BLaER1 treated with 17β-estradiol and CSF1 and Interleukin-3, amounts not matched to agents 10 nM and 100 nM (cell line): ENCODE results near the gene DCC.
A peak's percentile ranks its signal among the peaks of the same experiment; 100 is the strongest.

Source experiments
- H3K27ac ChIP-seq, 11 experiments: shearing (Covaris generic); formaldehyde crosslinking; 2 replicates each; pipeline ENCODE4 v1.8.1; 2022
- H3K27me3 ChIP-seq, 11 experiments: shearing (Covaris generic); formaldehyde crosslinking; 2 replicates each; pipeline ENCODE4 v1.8.1; 2022
- H3K36me3 ChIP-seq, 11 experiments: shearing (Covaris generic); formaldehyde crosslinking; 2 replicates each; pipeline ENCODE4 v1.8.1; 2022
- H3K4me1 ChIP-seq, 10 experiments: shearing (Covaris generic); formaldehyde crosslinking; 2 replicates each; pipeline ENCODE4 v1.8.1; 2022
- H3K4me2 ChIP-seq, 11 experiments: shearing (Covaris generic); formaldehyde crosslinking; 2 replicates each; pipeline ENCODE4 v1.8.1; 2022
- H3K4me3 ChIP-seq, 10 experiments: shearing (Covaris generic); formaldehyde crosslinking; 2 replicates each; pipeline ENCODE4 v1.8.1; 2022
- H3K9ac ChIP-seq, 11 experiments: shearing (Covaris generic); formaldehyde crosslinking; 2 replicates each; pipeline ENCODE4 v1.8.1; 2022
- H3K9me3 ChIP-seq, 11 experiments: shearing (Covaris generic); formaldehyde crosslinking; replicated peaks in 1 of 11; 2 replicates each; pipeline ENCODE4 v1.8.1; 2022
- H4K20me1 ChIP-seq, 11 experiments: shearing (Covaris generic); formaldehyde crosslinking; 2 replicates each; pipeline ENCODE4 v1.8.1; 2022
- Cebpa-rat ChIP-seq, 11 experiments: shearing (Covaris generic); IDR thresholded peaks; 2 replicates each; pipeline ENCODE4 v1.8.1; 2022

DCC gene

DNA sequence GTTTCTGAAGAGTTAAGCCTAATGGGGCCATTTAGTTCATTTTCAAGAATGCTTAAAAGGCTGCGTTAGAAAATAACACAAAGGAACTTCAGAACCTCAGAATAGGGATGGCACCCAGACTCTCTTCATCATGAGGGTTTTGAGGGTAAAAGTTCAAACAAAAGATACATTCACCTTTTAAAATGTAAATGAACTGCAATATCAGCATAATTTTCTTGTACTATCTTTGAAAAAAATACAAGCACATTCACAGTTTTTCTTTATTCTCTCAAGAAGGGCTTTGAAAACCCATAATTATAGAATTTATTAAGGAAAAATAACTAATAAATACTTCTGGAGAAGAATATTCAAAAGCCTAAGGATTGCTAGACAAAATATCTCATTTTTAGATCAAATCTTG, 791.0 kb downstream of the DCC start:
- H3K9ac ChIP-seq: no peak overlapping the region
- H3K9me3 ChIP-seq: no peaks in the 10 kb centered on the region
- H4K20me1 ChIP-seq: no peaks in the 10 kb centered on the region
- no peaks in the 10 kb centered on the region for H3K4me1 ChIP-seq
- H3K4me2 ChIP-seq: no peak overlapping the region
- no peak overlapping the region for H3K27ac ChIP-seq
- TF ChIP-seq Cebpa-rat (IDR thresholded peaks at IDR 0.05): no peak
- H3K27me3 ChIP-seq: no peaks in the 10 kb centered on the region; a peak in 1 of 22 replicates
- H3K36me3 ChIP-seq: no peaks in the 10 kb centered on the region
- no peak overlapping the region for H3K4me3 ChIP-seq

DNA sequence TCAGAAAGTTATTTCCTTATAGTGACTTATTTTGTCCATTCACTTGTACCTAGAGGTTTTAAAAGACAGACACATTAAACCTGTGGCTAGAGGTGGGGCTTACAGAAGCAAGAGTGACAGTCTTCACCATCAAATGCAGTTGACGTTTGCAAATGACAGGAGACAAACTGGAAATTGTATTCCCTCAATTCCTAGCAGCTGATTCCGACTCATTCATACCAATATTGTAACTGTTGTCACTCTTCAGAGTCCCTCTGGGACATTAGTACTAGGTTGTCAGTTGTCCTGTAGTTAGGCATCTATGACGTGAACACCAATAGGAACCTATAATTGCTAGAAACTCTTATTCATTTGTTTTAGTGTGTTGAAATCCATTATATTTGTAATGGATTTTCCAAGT, 794.7 kb downstream of the DCC start:
- H3K9me3 ChIP-seq: peaks cover 0 to 4% (median 0%) of the 10 kb centered on the region in 11 experiments; a peak in 3 of 22 replicates
- no peaks in the 10 kb centered on the region for H3K36me3 ChIP-seq
- H3K4me2 ChIP-seq: no peak overlapping the region
- H3K27ac ChIP-seq: no peak overlapping the region
- H4K20me1 ChIP-seq: no peaks in the 10 kb centered on the region
- peaks cover 0 to 13% (median 2%) of the 10 kb centered on the region in 10 experiments; a peak in 6 of 20 replicates for H3K4me1 ChIP-seq
- no peak overlapping the region for H3K4me3 ChIP-seq
- TF ChIP-seq Cebpa-rat (IDR thresholded peaks at IDR 0.05): no peak
- no peak overlapping the region for H3K9ac ChIP-seq
- no peaks in the 10 kb centered on the region; a peak in 1 of 22 replicates for H3K27me3 ChIP-seq

DNA sequence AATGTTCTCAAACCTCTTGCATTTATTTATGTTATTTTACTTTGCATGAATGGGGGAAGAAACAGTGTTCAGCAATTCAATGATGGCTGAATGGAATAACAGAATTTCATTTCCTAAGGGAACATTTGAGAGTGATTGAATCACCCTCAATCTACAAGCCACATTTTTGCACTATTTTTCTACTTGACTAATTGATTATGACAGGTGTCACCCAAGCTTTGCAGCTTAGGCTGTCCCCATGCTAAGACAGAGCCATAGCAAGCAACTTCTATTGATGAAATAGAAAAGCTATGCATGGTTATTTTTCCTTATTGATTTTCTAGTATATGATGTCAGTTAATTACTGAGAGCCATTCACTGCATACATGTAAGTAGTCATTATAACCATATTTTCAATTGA, 795.7 kb downstream of the DCC start:
- Histone ChIP-seq H3K27ac (no peak overlapping the region), H3K9me3 (peaks cover 0 to 4% (median 0%) of the 10 kb centered on the region in 11 experiments; a peak in 3 of 22 replicates), H3K4me2 (no peak overlapping the region), H4K20me1 (no peaks in the 10 kb centered on the region), H3K4me3 (no peak overlapping the region), H3K4me1 (peaks cover 0 to 13% (median 2%) of the 10 kb centered on the region in 10 experiments; a peak in 6 of 20 replicates), H3K27me3 (no peaks in the 10 kb centered on the region; a peak in 1 of 22 replicates), H3K36me3 (no peaks in the 10 kb centered on the region), H3K9ac (no peak overlapping the region)
- no peak for TF ChIP-seq Cebpa-rat (IDR thresholded peaks at IDR 0.05)

DNA sequence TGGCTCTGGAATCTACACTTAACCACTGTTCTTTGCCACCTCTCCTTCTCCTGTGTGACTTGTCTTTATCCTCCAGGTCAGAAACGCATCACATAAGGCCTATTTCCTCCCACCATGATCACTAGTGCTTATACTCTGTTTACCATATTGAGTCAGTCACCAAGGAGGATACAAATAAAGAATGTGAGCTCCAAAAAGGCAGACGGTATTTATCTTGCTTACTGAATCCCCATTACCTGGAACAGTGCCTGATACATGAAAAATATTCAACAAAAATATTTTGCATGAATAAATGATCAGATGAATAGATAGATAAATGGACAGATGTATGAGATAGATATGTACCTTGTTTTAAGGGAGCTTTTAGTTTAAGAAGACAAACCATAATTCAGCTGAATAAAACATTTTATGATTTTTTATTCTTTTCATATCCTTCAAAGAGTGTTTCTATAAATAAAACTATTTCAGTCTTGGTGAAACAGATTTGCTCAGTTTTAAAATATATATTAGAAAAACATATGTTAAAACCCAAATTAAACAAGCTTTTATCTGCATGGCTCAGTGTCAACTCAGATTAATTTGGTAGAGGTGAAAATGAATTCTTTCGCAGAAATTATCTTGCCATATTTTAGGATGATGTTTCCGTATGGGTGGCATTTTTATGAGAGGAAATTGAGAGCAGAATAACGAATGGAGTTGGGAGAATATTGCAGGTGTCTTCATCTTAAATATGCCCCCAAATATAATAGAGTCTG, 799.9 kb downstream of the DCC start:
- H3K9me3 ChIP-seq: peaks cover 0 to 5% (median 0%) of the 10 kb centered on the region in 11 experiments; a peak in 3 of 22 replicates
- no peak for TF ChIP-seq Cebpa-rat (IDR thresholded peaks at IDR 0.05)
- H3K4me2 ChIP-seq: peak overlapping the region in 3 of 11 experiments; percentile 2 to 36 (median 22); a peak in 2 of 22 replicates

DNA sequence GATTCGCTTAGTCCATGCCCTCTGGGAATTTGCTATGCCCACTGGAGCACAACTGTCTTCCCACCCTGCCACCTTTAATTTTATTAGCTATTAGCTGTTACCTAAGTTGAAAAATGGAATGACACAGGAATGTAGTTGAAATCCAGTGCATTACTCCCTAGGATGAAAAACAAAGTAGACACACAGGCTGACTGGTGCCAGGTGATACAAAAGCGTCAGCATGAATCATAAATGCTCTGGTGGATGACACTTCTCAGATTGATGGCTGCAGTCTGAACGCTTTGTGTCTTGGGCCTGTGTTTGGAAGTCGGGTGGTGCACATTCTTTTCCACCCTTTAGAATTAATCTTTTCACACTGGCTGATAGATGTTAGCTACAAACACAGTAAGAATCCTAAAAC, 802.0 kb downstream of the DCC start:
- H3K4me3 ChIP-seq: no peak overlapping the region
- no peak overlapping the region for H3K9ac ChIP-seq
- H3K27me3 ChIP-seq: no peaks in the 10 kb centered on the region
- H3K9me3 ChIP-seq: peaks cover 0 to 7% (median 0%) of the 10 kb centered on the region in 11 experiments; a peak in 6 of 22 replicates
- no peaks in the 10 kb centered on the region for H4K20me1 ChIP-seq
- no peak overlapping the region for H3K27ac ChIP-seq
- no peak overlapping the region for H3K4me2 ChIP-seq
- no peaks in the 10 kb centered on the region for H3K36me3 ChIP-seq
- H3K4me1 ChIP-seq: peaks cover 0 to 13% (median 2%) of the 10 kb centered on the region in 10 experiments; a peak in 6 of 20 replicates
- no peak for TF ChIP-seq Cebpa-rat (IDR thresholded peaks at IDR 0.05)

More for the DNA sequence above, 799.9 kb downstream of the DCC start:
- H3K4me3 ChIP-seq: no peak overlapping the region
- H4K20me1 ChIP-seq: no peaks in the 10 kb centered on the region
- H3K27ac ChIP-seq: no peak overlapping the region
- no peaks in the 10 kb centered on the region; a peak in 1 of 22 replicates for H3K27me3 ChIP-seq
- H3K9ac ChIP-seq: no peak overlapping the region
- H3K4me1 ChIP-seq: peaks cover 0 to 13% (median 2%) of the 10 kb centered on the region in 10 experiments; a peak in 6 of 20 replicates
- H3K36me3 ChIP-seq: no peaks in the 10 kb centered on the region

DNA sequence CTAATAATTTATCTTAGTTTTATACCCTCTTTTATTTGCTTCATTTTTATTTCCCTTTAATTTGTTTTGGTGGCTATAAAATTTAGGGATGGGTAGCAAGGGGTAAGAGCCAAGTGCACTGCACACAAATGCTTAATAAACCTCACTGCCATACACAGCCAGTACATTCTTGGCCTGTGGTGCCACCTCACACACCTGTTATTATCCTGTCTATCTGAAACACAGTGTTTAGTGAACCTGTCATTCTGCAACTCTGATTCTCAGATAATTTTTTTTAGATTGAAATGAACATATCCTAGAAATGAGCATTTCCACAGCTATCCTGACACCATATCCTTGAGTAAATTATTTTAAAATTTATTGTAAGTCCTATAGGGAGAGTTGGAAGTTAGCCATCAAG, 807.5 kb downstream of the DCC start:
- H3K27ac ChIP-seq: no peak overlapping the region
- no peaks in the 10 kb centered on the region for H3K27me3 ChIP-seq
- no peak overlapping the region for H3K9ac ChIP-seq
- no peak for TF ChIP-seq Cebpa-rat (IDR thresholded peaks at IDR 0.05)
- peaks cover 0 to 7% (median 0%) of the 10 kb centered on the region in 11 experiments; a peak in 3 of 22 replicates for H3K9me3 ChIP-seq
- H3K4me3 ChIP-seq: no peak overlapping the region
- no peak overlapping the region for H3K4me2 ChIP-seq
- peaks cover 0 to 9% (median 0%) of the 10 kb centered on the region in 10 experiments; a peak in 6 of 20 replicates for H3K4me1 ChIP-seq
- H3K36me3 ChIP-seq: no peaks in the 10 kb centered on the region
- H4K20me1 ChIP-seq: no peaks in the 10 kb centered on the region

DNA sequence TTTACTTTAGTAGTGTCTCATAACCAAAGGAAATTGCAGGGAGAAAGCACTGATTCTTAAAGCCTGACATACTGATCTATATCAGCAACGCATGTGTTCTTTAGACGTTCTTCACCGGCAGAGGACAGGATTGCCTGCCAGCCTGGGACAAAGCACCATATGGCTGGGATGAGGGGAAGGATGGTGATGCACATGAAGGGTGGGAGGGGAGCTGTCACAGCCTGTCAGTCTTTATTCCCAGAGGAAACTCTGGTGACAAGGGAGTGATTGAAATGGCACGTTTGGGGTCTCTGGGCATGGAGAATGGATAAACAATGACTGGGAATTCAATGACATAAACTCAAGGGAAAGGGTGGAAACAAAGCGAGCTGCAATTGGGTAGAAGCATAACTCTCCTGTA, 808.1 kb downstream of the DCC start:
- Histone ChIP-seq H3K4me1 (peaks cover 0 to 9% (median 0%) of the 10 kb centered on the region in 10 experiments; a peak in 6 of 20 replicates), H3K27me3 (no peaks in the 10 kb centered on the region), H3K9me3 (peaks cover 0 to 7% (median 0%) of the 10 kb centered on the region in 11 experiments; a peak in 3 of 22 replicates), H3K4me3 (no peak overlapping the region), H3K4me2 (no peak overlapping the region), H3K9ac (no peak overlapping the region), H3K36me3 (no peaks in the 10 kb centered on the region), H4K20me1 (no peaks in the 10 kb centered on the region), H3K27ac (no peak overlapping the region)
- no peak for TF ChIP-seq Cebpa-rat (IDR thresholded peaks at IDR 0.05)

DNA sequence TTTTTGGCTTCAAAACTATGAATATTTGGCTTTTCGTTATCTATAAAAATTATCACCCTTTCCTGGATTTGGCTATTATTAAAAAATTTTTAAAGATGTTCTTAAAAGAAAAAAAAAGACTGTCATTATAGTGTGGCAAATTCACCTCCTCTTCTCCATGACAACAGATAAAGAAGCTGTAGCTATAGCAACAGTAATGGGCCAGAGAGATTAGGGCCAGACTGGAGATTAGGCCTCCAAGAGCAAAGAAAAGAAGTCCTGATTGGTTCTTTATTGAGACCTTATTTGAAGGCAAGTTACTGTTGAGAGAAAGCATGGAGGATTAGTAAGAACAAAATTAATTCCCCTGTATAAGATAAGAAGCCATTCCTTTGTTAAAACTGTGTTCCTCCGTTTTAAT, 812.5 kb downstream of the DCC start:
- no peaks in the 10 kb centered on the region for H3K9me3 ChIP-seq
- no peak overlapping the region for H3K4me3 ChIP-seq
- no peaks in the 10 kb centered on the region for H3K36me3 ChIP-seq
- H3K27ac ChIP-seq: no peak overlapping the region
- no peak overlapping the region for H3K4me2 ChIP-seq
- no peaks in the 10 kb centered on the region for H4K20me1 ChIP-seq
- no peaks in the 10 kb centered on the region for H3K27me3 ChIP-seq
- no peak for TF ChIP-seq Cebpa-rat (IDR thresholded peaks at IDR 0.05)
- H3K4me1 ChIP-seq: peaks cover 0 to 9% (median 0%) of the 10 kb centered on the region in 10 experiments; a peak in 6 of 20 replicates
- no peak overlapping the region for H3K9ac ChIP-seq

DNA sequence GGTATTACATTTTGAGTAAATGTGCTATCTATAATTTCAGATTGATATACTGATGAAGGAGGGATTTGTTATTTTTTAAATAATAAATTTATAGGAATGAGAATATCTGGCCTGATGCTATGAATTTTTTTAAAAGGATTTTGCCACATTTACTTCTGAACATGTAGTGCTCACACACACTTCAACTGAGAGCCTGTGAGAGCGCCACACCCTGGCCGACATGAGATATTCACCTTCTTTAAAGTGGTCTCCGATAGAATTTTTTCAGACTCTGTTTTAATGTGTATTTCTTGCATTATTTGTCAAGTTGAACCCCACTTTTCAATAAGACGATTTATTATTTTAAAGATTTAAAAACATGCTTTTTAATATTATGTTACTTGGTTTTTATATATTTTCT, 813.3 kb downstream of the DCC start:
- no peak overlapping the region for H3K27ac ChIP-seq
- peaks cover 0 to 9% (median 0%) of the 10 kb centered on the region in 10 experiments; a peak in 6 of 20 replicates for H3K4me1 ChIP-seq
- no peaks in the 10 kb centered on the region for H3K27me3 ChIP-seq
- no peaks in the 10 kb centered on the region for H4K20me1 ChIP-seq
- H3K9ac ChIP-seq: no peak overlapping the region
- no peaks in the 10 kb centered on the region for H3K9me3 ChIP-seq
- no peak for TF ChIP-seq Cebpa-rat (IDR thresholded peaks at IDR 0.05)
- no peak overlapping the region for H3K4me3 ChIP-seq
- H3K4me2 ChIP-seq: no peak overlapping the region
- no peaks in the 10 kb centered on the region for H3K36me3 ChIP-seq
